Measurements from ENCODE around the gene MEGF10.

DNA sequence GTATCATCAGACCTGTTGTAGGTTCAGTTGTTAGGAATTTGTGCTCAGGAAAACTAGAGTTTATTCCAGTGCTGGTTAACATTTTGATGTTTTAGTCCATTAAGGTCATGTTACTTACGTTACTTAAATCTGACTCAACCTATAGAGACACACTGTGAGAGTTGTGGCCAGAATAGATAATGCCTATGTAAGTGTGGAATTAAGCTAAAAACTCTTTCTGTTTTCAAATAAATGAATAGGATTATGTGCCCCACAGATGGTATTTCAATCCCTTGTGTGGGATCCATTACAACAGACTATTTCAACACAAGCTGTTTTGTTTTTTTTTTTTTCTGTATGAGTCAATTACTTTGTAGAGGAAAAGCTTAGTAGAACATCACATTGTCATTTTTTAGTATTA is 68.1 kb downstream of the MEGF10 start:
- TF ChIP-seq, protein P1, sequence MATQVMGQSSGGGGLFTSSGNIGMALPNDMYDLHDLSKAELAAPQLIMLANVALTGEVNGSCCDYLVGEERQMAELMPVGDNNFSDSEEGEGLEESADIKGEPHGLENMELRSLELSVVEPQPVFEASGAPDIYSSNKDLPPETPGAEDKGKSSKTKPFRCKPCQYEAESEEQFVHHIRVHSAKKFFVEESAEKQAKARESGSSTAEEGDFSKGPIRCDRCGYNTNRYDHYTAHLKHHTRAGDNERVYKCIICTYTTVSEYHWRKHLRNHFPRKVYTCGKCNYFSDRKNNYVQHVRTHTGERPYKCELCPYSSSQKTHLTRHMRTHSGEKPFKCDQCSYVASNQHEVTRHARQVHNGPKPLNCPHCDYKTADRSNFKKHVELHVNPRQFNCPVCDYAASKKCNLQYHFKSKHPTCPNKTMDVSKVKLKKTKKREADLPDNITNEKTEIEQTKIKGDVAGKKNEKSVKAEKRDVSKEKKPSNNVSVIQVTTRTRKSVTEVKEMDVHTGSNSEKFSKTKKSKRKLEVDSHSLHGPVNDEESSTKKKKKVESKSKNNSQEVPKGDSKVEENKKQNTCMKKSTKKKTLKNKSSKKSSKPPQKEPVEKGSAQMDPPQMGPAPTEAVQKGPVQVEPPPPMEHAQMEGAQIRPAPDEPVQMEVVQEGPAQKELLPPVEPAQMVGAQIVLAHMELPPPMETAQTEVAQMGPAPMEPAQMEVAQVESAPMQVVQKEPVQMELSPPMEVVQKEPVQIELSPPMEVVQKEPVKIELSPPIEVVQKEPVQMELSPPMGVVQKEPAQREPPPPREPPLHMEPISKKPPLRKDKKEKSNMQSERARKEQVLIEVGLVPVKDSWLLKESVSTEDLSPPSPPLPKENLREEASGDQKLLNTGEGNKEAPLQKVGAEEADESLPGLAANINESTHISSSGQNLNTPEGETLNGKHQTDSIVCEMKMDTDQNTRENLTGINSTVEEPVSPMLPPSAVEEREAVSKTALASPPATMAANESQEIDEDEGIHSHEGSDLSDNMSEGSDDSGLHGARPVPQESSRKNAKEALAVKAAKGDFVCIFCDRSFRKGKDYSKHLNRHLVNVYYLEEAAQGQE (IDR thresholded peaks at IDR 0.05; ENCODE audit: borderline replicate concordance) = no peak
- no peak for TF ChIP-seq POLR2AphosphoS5 (IDR thresholded peaks at IDR 0.05)
- TF ChIP-seq RAD21 (conservative IDR thresholded peaks at IDR 0.05) = no peak

Data from neural cell (in vitro differentiated cells).